ENCODE measurements around the gene TNP2. TPM values are rescaled to one million over a fixed set of nuclear protein-coding genes. Genes with fewer than 3 reads are reported as not detected.

TNP2 gene
- total and polyA plus RNA-seq, 9 of the 15 experiments (the other 6 are each of a cell fraction or from before 2014, with no cell fraction given) = not detected

GRCh38 chr16:11251525-11252481 lies 17.3 kb downstream of the TNP2 start (continued):
- TF ChIP-seq ZNF277 (CRISPR knock-in tag; IDR thresholded peaks at IDR 0.05; ENCODE audit: borderline replicate concordance) (no peak), MCM7 (IDR thresholded peaks at IDR 0.05) (no peak), POLR2AphosphoS2 (IDR thresholded peaks at IDR 0.05; ENCODE audit: low read length) (peak; percentile 86; the same call in 1 of the 2 replicates), SUPT5H (IDR thresholded peaks at IDR 0.05) (peak; percentile 41; the same call in 1 of the 2 replicates), MLLT1 (IDR thresholded peaks at IDR 0.05) (peak in 1 of 2 experiments; percentile 40; a peak in 1 of 4 replicates), GTF2F1 (IDR thresholded peaks at IDR 0.05; ENCODE audit: low read depth, low read length) (no peak), NELFE (IDR thresholded peaks at IDR 0.05; ENCODE audit: insufficient read depth, insufficient read length) (no peak), MAFG (tag; conservative IDR thresholded peaks at IDR 0.05) (peak; percentile 22; the same call in 1 of the 2 replicates), RREB1 (CRISPR knock-in tag; IDR thresholded peaks at IDR 0.05) (no peak), ZNF165 (CRISPR knock-in tag; IDR thresholded peaks at IDR 0.05; ENCODE audit: borderline replicate concordance) (no peak)

Measured in K562 (cell line).